ENCODE data around the gene SPARCL1. TPM values are rescaled to one million over a fixed set of nuclear protein-coding genes. Genes with fewer than 3 reads are reported as not detected.

Gene SPARCL1
- total RNA-seq, 1 donor from 2014 or later, result 26.1 TPM

DNA sequence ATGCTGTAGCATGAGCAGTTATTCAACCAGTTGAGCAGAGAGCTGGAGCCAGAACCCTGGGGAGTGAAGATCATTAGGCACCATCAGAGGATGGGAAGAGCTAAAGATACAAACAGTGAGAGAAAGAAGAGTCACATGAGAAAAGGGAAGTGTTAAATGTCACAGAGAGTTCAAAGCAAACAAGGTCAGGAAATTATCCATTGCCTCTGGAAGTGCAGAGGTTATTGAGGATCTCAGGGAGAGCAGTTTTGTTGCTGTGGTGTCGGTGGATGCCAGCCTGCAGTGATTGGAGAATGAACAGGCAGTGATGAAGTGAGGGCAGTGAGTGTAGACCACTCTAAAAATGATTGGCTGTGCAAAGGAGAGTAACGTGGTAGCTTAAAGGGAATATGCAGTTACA, 17.7 kb downstream of the SPARCL1 start:
- Mint-ChIP-seq H3K36me3 (ENCODE audit: low read depth) (peaks cover 5% of the 10 kb centered on the region), H3K9me3 (ENCODE audit: low read depth) (no peaks in the 10 kb centered on the region), H3K27me3 (ENCODE audit: low read depth) (no peaks in the 10 kb centered on the region), H3K4me1 (ENCODE audit: low read depth) (peaks cover 15% of the 10 kb centered on the region), H3K4me3 (ENCODE audit: unreplicated experiment) (no peak overlapping the region), H3K27ac (ENCODE audit: unreplicated experiment) (no peak overlapping the region)
- DNase-seq (ENCODE audit: low spot score), result no peak
- TF ChIP-seq, protein P1, sequence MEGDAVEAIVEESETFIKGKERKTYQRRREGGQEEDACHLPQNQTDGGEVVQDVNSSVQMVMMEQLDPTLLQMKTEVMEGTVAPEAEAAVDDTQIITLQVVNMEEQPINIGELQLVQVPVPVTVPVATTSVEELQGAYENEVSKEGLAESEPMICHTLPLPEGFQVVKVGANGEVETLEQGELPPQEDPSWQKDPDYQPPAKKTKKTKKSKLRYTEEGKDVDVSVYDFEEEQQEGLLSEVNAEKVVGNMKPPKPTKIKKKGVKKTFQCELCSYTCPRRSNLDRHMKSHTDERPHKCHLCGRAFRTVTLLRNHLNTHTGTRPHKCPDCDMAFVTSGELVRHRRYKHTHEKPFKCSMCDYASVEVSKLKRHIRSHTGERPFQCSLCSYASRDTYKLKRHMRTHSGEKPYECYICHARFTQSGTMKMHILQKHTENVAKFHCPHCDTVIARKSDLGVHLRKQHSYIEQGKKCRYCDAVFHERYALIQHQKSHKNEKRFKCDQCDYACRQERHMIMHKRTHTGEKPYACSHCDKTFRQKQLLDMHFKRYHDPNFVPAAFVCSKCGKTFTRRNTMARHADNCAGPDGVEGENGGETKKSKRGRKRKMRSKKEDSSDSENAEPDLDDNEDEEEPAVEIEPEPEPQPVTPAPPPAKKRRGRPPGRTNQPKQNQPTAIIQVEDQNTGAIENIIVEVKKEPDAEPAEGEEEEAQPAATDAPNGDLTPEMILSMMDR (IDR thresholded peaks at IDR 0.05), result no peak

DNA sequence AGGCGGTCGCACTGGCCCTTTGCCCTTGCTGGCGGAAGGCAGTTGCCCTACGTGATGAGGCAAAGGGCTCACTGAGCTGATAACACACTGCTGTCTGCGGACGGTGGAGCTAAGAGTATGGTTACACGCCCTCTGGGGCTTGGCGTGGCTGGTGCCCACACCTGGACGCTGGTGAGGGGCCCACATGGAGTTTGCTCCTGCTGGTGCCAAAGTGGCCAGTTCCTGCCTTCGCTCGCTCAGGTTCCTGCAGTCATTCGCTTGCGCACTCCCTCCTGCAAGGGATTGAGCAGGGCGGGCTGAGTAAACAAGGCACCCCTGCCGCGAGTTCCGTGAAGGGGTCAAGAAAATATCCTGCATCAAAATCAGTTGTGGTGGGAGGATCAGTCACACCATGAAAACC, 18.4 kb downstream of the SPARCL1 start:
- no peak overlapping the region for H3K27ac Mint-ChIP-seq (ENCODE audit: unreplicated experiment)
- H3K9me3 Mint-ChIP-seq (ENCODE audit: low read depth), result no peaks in the 10 kb centered on the region
- H3K4me3 Mint-ChIP-seq (ENCODE audit: unreplicated experiment), result no peak overlapping the region
- TF ChIP-seq, protein P1 (IDR thresholded peaks at IDR 0.05), result no peak
- peaks cover 5% of the 10 kb centered on the region for H3K36me3 Mint-ChIP-seq (ENCODE audit: low read depth)
- DNase-seq (ENCODE audit: low spot score), result no peak
- no peaks in the 10 kb centered on the region for H3K27me3 Mint-ChIP-seq (ENCODE audit: low read depth)
- peaks cover 16% of the 10 kb centered on the region for H3K4me1 Mint-ChIP-seq (ENCODE audit: low read depth)

DNA sequence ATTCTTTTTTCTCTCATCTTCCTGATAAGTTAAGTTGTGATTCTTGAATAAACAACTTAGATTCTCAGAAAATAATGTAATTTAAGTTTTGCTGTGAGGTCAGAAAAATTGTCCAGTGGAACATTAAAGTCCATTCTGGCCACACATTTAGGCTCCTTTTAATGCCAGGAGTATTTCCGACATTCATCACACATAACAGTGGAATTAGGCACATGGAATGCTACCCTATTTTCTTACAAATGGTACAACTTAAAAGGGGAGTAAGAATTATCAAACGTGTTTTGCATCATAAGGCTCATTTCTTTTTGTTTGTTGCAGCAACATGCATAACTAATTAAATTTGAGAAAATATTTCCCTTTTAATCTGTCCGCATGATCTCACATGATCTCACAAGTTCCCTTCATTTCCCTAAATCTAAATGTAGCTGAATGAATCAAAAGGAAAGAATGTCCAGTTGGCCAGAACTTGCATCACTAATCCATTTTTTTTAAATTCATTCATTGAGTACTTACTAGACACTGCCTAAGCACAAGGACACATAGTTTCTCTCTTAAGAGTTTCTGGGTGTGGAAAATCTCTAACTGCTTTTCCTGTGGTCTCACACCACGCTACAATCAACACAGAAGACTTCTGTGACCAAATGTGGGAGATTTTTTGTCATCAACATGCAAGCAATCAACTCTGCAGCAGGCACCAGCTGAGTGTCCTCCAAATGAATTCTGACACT, 22.0 kb downstream of the SPARCL1 start:
- TF ChIP-seq, protein P1 (IDR thresholded peaks at IDR 0.05), result no peak
- Mint-ChIP-seq H3K27ac (ENCODE audit: unreplicated experiment) (peak overlapping the region; percentile 95), H3K9me3 (ENCODE audit: low read depth) (no peaks in the 10 kb centered on the region), H3K36me3 (ENCODE audit: low read depth) (peaks cover 5% of the 10 kb centered on the region), H3K4me3 (ENCODE audit: unreplicated experiment) (no peak overlapping the region), H3K4me1 (ENCODE audit: low read depth) (peaks cover 22% of the 10 kb centered on the region), H3K27me3 (ENCODE audit: low read depth) (no peaks in the 10 kb centered on the region)
- DNase-seq (ENCODE audit: low spot score), result no peak

DNA sequence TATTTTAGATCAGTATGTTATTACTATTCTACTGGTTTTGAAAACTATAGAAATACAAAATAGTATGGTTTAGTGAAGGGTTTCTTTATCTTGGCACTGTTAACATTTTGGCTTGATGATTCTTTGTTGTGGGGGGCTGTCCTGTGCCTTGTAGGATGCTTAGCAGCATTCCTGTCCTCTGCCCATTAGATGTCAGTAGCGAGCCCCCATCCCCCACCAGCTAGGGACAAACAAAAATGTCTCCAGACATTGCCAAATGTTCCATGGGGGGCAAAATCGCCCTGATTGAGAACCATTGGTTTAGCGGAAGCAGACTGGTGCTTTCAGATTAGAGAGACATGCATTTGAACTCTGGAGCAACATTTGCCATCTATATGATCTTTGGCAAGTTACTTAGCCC, 23.3 kb downstream of the SPARCL1 start:
- DNase-seq (ENCODE audit: low spot score), result no peak
- H3K27me3 Mint-ChIP-seq (ENCODE audit: low read depth), result no peaks in the 10 kb centered on the region
- H3K9me3 Mint-ChIP-seq (ENCODE audit: low read depth), result no peaks in the 10 kb centered on the region
- TF ChIP-seq, protein P1 (IDR thresholded peaks at IDR 0.05), result peak; percentile 45
- H3K27ac Mint-ChIP-seq (ENCODE audit: unreplicated experiment), result no peak overlapping the region
- peaks cover 2% of the 10 kb centered on the region for H3K36me3 Mint-ChIP-seq (ENCODE audit: low read depth)
- no peak overlapping the region for H3K4me3 Mint-ChIP-seq (ENCODE audit: unreplicated experiment)
- peaks cover 22% of the 10 kb centered on the region for H3K4me1 Mint-ChIP-seq (ENCODE audit: low read depth)

DNA sequence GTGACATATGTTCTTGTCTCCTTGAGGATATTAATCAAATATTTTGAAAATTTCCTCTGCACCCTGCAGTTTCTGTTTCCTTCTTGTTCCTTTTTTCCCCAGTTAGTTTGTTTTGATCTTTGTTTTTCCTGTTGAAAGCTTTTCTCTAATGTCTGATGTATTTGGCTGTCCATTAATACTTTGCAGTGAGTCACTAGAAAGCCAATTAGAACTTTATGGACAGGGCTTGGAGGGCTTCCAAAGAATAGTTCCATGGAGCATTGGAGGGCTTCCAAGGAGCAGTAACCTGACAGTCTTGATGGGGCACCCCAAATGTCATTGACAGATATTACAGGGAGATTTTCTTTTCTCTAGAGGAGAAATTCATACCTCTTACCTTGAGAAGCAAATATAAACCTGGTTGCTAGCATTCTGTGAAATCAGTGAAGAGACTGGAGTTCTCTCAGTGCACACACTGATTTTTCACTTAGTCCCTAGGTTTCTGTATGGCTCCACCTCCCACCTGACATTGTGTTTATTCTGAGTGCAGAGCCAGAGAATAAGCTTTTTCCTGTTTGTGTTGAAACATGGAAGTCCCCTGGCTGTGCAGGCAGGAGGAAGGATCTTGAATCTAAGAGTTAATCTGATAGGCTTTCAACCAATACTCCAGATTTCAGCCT, 26.5 kb downstream of the SPARCL1 start:
- Mint-ChIP-seq H3K4me1 (ENCODE audit: low read depth) (peaks cover 20% of the 10 kb centered on the region), H3K9me3 (ENCODE audit: low read depth) (no peaks in the 10 kb centered on the region), H3K27me3 (ENCODE audit: low read depth) (no peaks in the 10 kb centered on the region), H3K36me3 (ENCODE audit: low read depth) (no peaks in the 10 kb centered on the region), H3K27ac (ENCODE audit: unreplicated experiment) (no peak overlapping the region), H3K4me3 (ENCODE audit: unreplicated experiment) (no peak overlapping the region)
- no peak for DNase-seq (ENCODE audit: low spot score)
- TF ChIP-seq, protein P1 (IDR thresholded peaks at IDR 0.05), result no peak

All from chondrocyte (in vitro differentiated cells).